Measurements from ENCODE around the gene DDIT3.
A peak's percentile ranks its signal among the peaks of the same experiment; 100 is the strongest.

Gene DDIT3

GRCh38 chr12:57479376-57480115 lies 40.8 kb downstream of the DDIT3 start, which contains the start of gene ARHGAP9:
Gene ARHGAP9 (minus strand): TSS chr12:57479866. CDS start chr12:57479406, 460 bp downstream.
- DNase-seq, result peak; percentile 85

- DNase-seq, result no peak
Measured at GRCh38 chr12:57479043-57479375, 41.3 kb downstream of the DDIT3 start.

- DNase-seq, result peak; percentile 78
Measured at GRCh38 chr12:57477710-57478681, 42.3 kb downstream of the DDIT3 start.

GRCh38 chr12:57476993-57477709 lies 43.2 kb downstream of the DDIT3 start:
- no peak for DNase-seq

GRCh38 chr12:57476162-57476992 lies 43.9 kb downstream of the DDIT3 start:
- DNase-seq, result peak; percentile 82

- no peak for DNase-seq
Measured at GRCh38 chr12:57475271-57476161, 44.8 kb downstream of the DDIT3 start.

GRCh38 chr12:57474862-57475261 lies 45.5 kb downstream of the DDIT3 start:
- no peak for DNase-seq

- no peak for DNase-seq
Measured at GRCh38 chr12:57474430-57474829, 45.9 kb downstream of the DDIT3 start.

GRCh38 chr12:57473886-57474285 lies 46.4 kb downstream of the DDIT3 start:
- no peak for DNase-seq

- no peak for DNase-seq
Measured at GRCh38 chr12:57473392-57473791, 46.9 kb downstream of the DDIT3 start.

- DNase-seq, result no peak
Measured at GRCh38 chr12:57472391-57472790, 47.9 kb downstream of the DDIT3 start.

- DNase-seq, result no peak
Measured at GRCh38 chr12:57471661-57472060, 48.7 kb downstream of the DDIT3 start.

GRCh38 chr12:57470970-57471656 lies 49.2 kb downstream of the DDIT3 start:
- DNase-seq, result no peak

GRCh38 chr12:57470286-57470969 lies 49.9 kb downstream of the DDIT3 start:
- no peak for DNase-seq

GRCh38 chr12:57469296-57470164 lies 50.8 kb downstream of the DDIT3 start:
- no peak for DNase-seq

GRCh38 chr12:57467915-57468314 lies 52.4 kb downstream of the DDIT3 start:
- DNase-seq, result no peak

GRCh38 chr12:57467212-57467874 lies 53.0 kb downstream of the DDIT3 start:
- no peak for DNase-seq
